H1 (cell line): ENCODE data around the gene DNAJB12. TPM values are rescaled to one million over a fixed set of nuclear protein-coding genes. Genes with fewer than 3 reads are reported as not detected.

Experiments
- polyA plus RNA-seq, 7 experiments: library from polyadenylated mRNA; depleted of rRNA in 3 of 7; stranded (reverse) in 5 of 7; unstranded in 2 of 7; fragments of >200 nt in 5 of 7; fragments of 200-250 nt in 2 of 7; gene quantifications; 1 replicate in 5 of 7; 2 replicates in 1 of 7; 4 replicates in 1 of 7; pipeline versions ENCODE4 v1.2.1 to v1.2.3, GENCODE V29; 2011 to 2013; ENCODE audit warnings: missing spikeins in 2 of 7, mixed read lengths in 2 of 7
- small RNA-seq: library from polyadenylated mRNA; stranded (forward); fragments of <200 nt; extraction: miRNeasy Mini kit (QIAGEN cat#:217004); gene quantifications from one replicate; pipeline ENCODE3, GENCODE V24; 2013; ENCODE audit not compliant: insufficient read depth
- total RNA-seq: library from RNA; stranded (reverse); fragmentation: NEBNext Ultra II Directional; extraction: Animal tissue kit (Norgen Biotek cat#: 25700); gene quantifications from 2 replicates; pipeline ENCODE4 v1.2.1, GENCODE V29; 2021

Gene DNAJB12
- total and polyA plus RNA-seq, 2 of the 8 experiments (the other 6 are each of a cell fraction or from before 2014, with no cell fraction given) = 10.8 to 20.5 TPM

Small RNA genes lying within 50 kb of the gene (small RNA-seq; reads per million reads assigned to genes)
- not detected for gene RNU6-805P

Other genes with a start within 250 kb of the DNAJB12 start
- gene ANAPC16, start 138.9 kb downstream of the DNAJB12 start, total RNA-seq = 56.2 and 57.4 TPM in 2 replicates
- gene ANAPC16, start 138.9 kb downstream of the DNAJB12 start, polyA plus RNA-seq (2011; rRNA removed) = 33.6 and 53.1 TPM in 2 replicates
- gene ASCC1, start 138.6 kb downstream of the DNAJB12 start, total RNA-seq = 30.2 and 35.8 TPM in 2 replicates
- gene ASCC1, start 138.6 kb downstream of the DNAJB12 start, polyA plus RNA-seq (2011; rRNA removed) = 13.7 and 25.6 TPM in 2 replicates
- 42.1 and 47.4 TPM in 2 replicates for gene DDIT4, start 81.0 kb downstream of the DNAJB12 start, total RNA-seq
- 108 and 187 TPM in 2 replicates for gene DDIT4, start 81.0 kb downstream of the DNAJB12 start, polyA plus RNA-seq (2011; rRNA removed)